CD4-positive, alpha-beta memory T cell (primary cell): ENCODE measurements around the gene KLF13. TPM values are rescaled to one million over a fixed set of nuclear protein-coding genes. Genes with fewer than 3 reads are reported as not detected.
A peak's percentile ranks its signal among the peaks of the same experiment; 100 is the strongest.

Experiments used
- CTCF ChIA-PET: fragments of 350-600 bp; sonication (Branson Sonifier 250); formaldehyde crosslinking; loops from one replicate; lab custom pipeline; 2021; ENCODE audit warnings: inconsistent platforms; ENCODE audit not compliant: partially characterized antibody; lab: Charles Lee
- POLR2A ChIA-PET: fragments of 350-600 bp; sonication (Branson Sonifier 250); formaldehyde crosslinking; loops from one replicate; lab custom pipeline; 2021; ENCODE audit not compliant: partially characterized antibody; lab: Charles Lee
- DNase-seq, 5 donors: peaks; one replicate each; pipeline versions ENCODE4 v3.0.0 to v3.0.0-alpha.2; 2020 to 2022; ENCODE audit warnings: mixed read lengths in 1 of 5
- H3K27ac ChIP-seq: one replicate; pipeline ENCODE4 v1.7.0; 2013; ENCODE audit warnings: low read depth, low read length
- H3K27me3 ChIP-seq: 2 replicates; pipeline ENCODE4 v1.7.0; 2013; ENCODE audit warnings: mild to moderate bottlenecking, low read length, moderate library complexity; ENCODE audit not compliant: insufficient read depth
- H3K36me3 ChIP-seq: 2 replicates; pipeline ENCODE4 v1.7.0; 2013; ENCODE audit warnings: mild to moderate bottlenecking, low read length, moderate library complexity; ENCODE audit not compliant: insufficient read depth
- H3K4me1 ChIP-seq: 2 replicates; pipeline ENCODE4 v1.7.0; 2013; ENCODE audit warnings: mild to moderate bottlenecking, low read length, moderate library complexity; ENCODE audit not compliant: insufficient read depth
- H3K4me3 ChIP-seq, 2 donors: one replicate each; pipeline ENCODE4 v1.7.0; 2013; ENCODE audit warnings: low read length in 2 of 2, mild to moderate bottlenecking in 1 of 2
- H3K9me3 ChIP-seq, 2 donors: one replicate each; pipeline ENCODE4 v1.7.0; 2013; ENCODE audit warnings: low read length in 2 of 2, control low read depth in 1 of 2; ENCODE audit not compliant: control insufficient read depth in 1 of 2
- H3K27ac Mint-ChIP-seq, 7 donors: one replicate each; pipeline ENCODE4 v1.8.0; 2020 to 2021; ENCODE audit warnings: mixed read lengths in 7 of 7, mild to moderate bottlenecking in 6 of 7, inconsistent platforms in 3 of 7, moderate library complexity in 3 of 7
- H3K27me3 Mint-ChIP-seq, 2 donors: one replicate each; pipeline ENCODE4 v1.8.0; 2020 to 2021; ENCODE audit warnings: mixed read lengths in 2 of 2
- H3K36me3 Mint-ChIP-seq, 2 donors: one replicate each; pipeline ENCODE4 v1.8.0; 2020 to 2021; ENCODE audit warnings: mixed read lengths in 2 of 2, inconsistent platforms in 1 of 2, mild to moderate bottlenecking in 1 of 2
- H3K4me1 Mint-ChIP-seq, 4 donors: one replicate each; pipeline ENCODE4 v1.8.0; 2020 to 2021; ENCODE audit warnings: mixed read lengths in 4 of 4, mild to moderate bottlenecking in 1 of 4
- H3K4me3 Mint-ChIP-seq, 8 donors: one replicate each; pipeline ENCODE4 v1.8.0; 2020 to 2021; ENCODE audit warnings: mixed read lengths in 8 of 8, mild to moderate bottlenecking in 7 of 8, moderate library complexity in 6 of 8, inconsistent platforms in 3 of 8
- H3K9me3 Mint-ChIP-seq, 8 donors: one replicate each; pipeline ENCODE4 v1.8.0; 2020 to 2021; ENCODE audit warnings: mixed read lengths in 8 of 8, mild to moderate bottlenecking in 5 of 8, inconsistent platforms in 3 of 8, moderate library complexity in 1 of 8
- intact Hi-C: fragments of 100-400 bp; cut with micrococcal nuclease; formaldehyde crosslinking; loops from one replicate; pipeline ENCODE4 v1.15.1; 2023
- polyA plus RNA-seq, 2 donors: library from polyadenylated mRNA; unstranded; fragments of 300-500 nt; fragmentation: Illumina TruSeq; gene quantifications; one replicate each; pipeline ENCODE4 v1.2.3, GENCODE V29; 2021
- total RNA-seq, 2 experiments: library from RNA; stranded (reverse); gene quantifications; one replicate each; pipeline ENCODE4 v1.2.3, GENCODE V29; 2021

KLF13 gene
- total and polyA plus RNA-seq, 4 experiments from 2014 or later: 22.0 to 202 (median 139) TPM

GRCh38 chr15:31403606-31404005 is 77.0 kb downstream of the KLF13 start:
- no peak for DNase-seq
- H3K27ac Mint-ChIP-seq: peak overlapping the region in 2 of 7 donors; percentile 19 to 44
- no peaks in the 10 kb centered on the region for H3K27me3 ChIP-seq
- H3K27ac ChIP-seq: no peak overlapping the region
- no peak overlapping the region for H3K4me3 ChIP-seq
- H3K4me3 Mint-ChIP-seq: no peak overlapping the region
- ChIA-PET CTCF (interaction anchor here (1.6 kb wide), 1 partner anchor 12 kb away, joined by 3 read pairs; no protein-coding TSS in a partner anchor), POLR2A (interaction anchor here (0.6 to 3.4 kb wide), 4 partner anchors 12 to 87 kb away, joined by 3 to 17 read pairs (median 10); partner anchors contain the start of gene KLF13)
- H3K9me3 ChIP-seq: peaks cover 0 to 1% of the 10 kb centered on the region in 2 donors
- peaks cover 0 to 4% of the 10 kb centered on the region in 2 donors for H3K36me3 Mint-ChIP-seq
- H3K27me3 Mint-ChIP-seq: peaks cover 0 to 6% of the 10 kb centered on the region in 2 donors
- intact Hi-C loops: no loop called here
- peaks cover 0 to 10% (median 5%) of the 10 kb centered on the region in 8 donors for H3K9me3 Mint-ChIP-seq
- no peaks in the 10 kb centered on the region for H3K36me3 ChIP-seq
- peaks cover 10 to 28% (median 20%) of the 10 kb centered on the region in 4 donors for H3K4me1 Mint-ChIP-seq
- peaks cover 8% of the 10 kb centered on the region for H3K4me1 ChIP-seq

GRCh38 chr15:31404345-31404744 is 77.7 kb downstream of the KLF13 start:
- ChIA-PET POLR2A (interaction anchor here (1.0 to 3.4 kb wide), 3 partner anchors 12 to 78 kb away, joined by 3 to 17 read pairs (median 16); partner anchors contain the start of gene KLF13), CTCF (interaction anchor here (1.5 kb wide), 1 partner anchor 58 kb away, joined by 3 read pairs; no protein-coding TSS in a partner anchor)
- Histone ChIP-seq H3K4me3 (no peak overlapping the region), H3K27me3 (no peaks in the 10 kb centered on the region), H3K9me3 (peaks cover 0 to 5% of the 10 kb centered on the region in 2 donors), H3K4me1 (peaks cover 5% of the 10 kb centered on the region), H3K36me3 (no peaks in the 10 kb centered on the region), H3K27ac (no peak overlapping the region)
- H3K27me3 Mint-ChIP-seq: peaks cover 0 to 7% of the 10 kb centered on the region in 2 donors
- H3K4me1 Mint-ChIP-seq: peaks cover 10 to 22% (median 16%) of the 10 kb centered on the region in 4 donors
- H3K36me3 Mint-ChIP-seq: peaks cover 0 to 5% of the 10 kb centered on the region in 2 donors
- no peak overlapping the region for H3K4me3 Mint-ChIP-seq
- H3K27ac Mint-ChIP-seq: peak overlapping the region in 2 of 7 donors; percentile 1 to 29
- DNase-seq: no peak
- H3K9me3 Mint-ChIP-seq: peaks cover 0 to 17% (median 11%) of the 10 kb centered on the region in 8 donors
- intact Hi-C loops: no loop called here

GRCh38 chr15:31405200-31405920 is 78.7 kb downstream of the KLF13 start:
- Histone ChIP-seq H3K27ac (no peak overlapping the region), H3K36me3 (no peaks in the 10 kb centered on the region), H3K27me3 (no peaks in the 10 kb centered on the region), H3K9me3 (peaks cover 0 to 5% of the 10 kb centered on the region in 2 donors), H3K4me1 (peaks cover 5% of the 10 kb centered on the region), H3K4me3 (no peak overlapping the region)
- no peak for DNase-seq
- H3K27ac Mint-ChIP-seq: peak overlapping the region in 6 of 7 donors; percentile 1 to 84 (median 48)
- peaks cover 0 to 20% (median 13%) of the 10 kb centered on the region in 8 donors for H3K9me3 Mint-ChIP-seq
- H3K27me3 Mint-ChIP-seq: peaks cover 0 to 7% of the 10 kb centered on the region in 2 donors
- H3K4me1 Mint-ChIP-seq: peaks cover 10 to 17% (median 13%) of the 10 kb centered on the region in 4 donors
- intact Hi-C loops: no loop called here
- peaks cover 0 to 5% of the 10 kb centered on the region in 2 donors for H3K36me3 Mint-ChIP-seq
- CTCF ChIA-PET: interaction anchor here (1.4 to 1.5 kb wide), 2 partner anchors 39 to 59 kb away, joined by 3 read pairs; no protein-coding TSS in a partner anchor
- POLR2A ChIA-PET: interaction anchor here (0.7 to 3.4 kb wide), 7 partner anchors 10 to 29 kb away, joined by 3 to 17 read pairs (median 3); no protein-coding TSS in a partner anchor
- H3K4me3 Mint-ChIP-seq: peak overlapping the region in 4 of 8 donors; percentile 37 to 55 (median 51)

GRCh38 chr15:31407376-31407775 is 80.7 kb downstream of the KLF13 start:
- POLR2A ChIA-PET: interaction anchor here (0.8 to 1.1 kb wide), 2 partner anchors 15 to 76 kb away, joined by 3 to 4 read pairs; no protein-coding TSS in a partner anchor
- no peak overlapping the region for H3K4me3 Mint-ChIP-seq
- DNase-seq: no peak
- peaks cover 0 to 20% (median 14%) of the 10 kb centered on the region in 8 donors for H3K9me3 Mint-ChIP-seq
- H3K4me3 ChIP-seq: no peak overlapping the region
- H3K36me3 Mint-ChIP-seq: peaks cover 0 to 5% of the 10 kb centered on the region in 2 donors
- intact Hi-C loops: no loop called here
- peaks cover 10 to 17% (median 12%) of the 10 kb centered on the region in 4 donors for H3K4me1 Mint-ChIP-seq
- no peaks in the 10 kb centered on the region for H3K36me3 ChIP-seq
- H3K27me3 Mint-ChIP-seq: peaks cover 0 to 7% of the 10 kb centered on the region in 2 donors
- no peaks in the 10 kb centered on the region for H3K27me3 ChIP-seq
- peaks cover 0 to 5% of the 10 kb centered on the region in 2 donors for H3K9me3 ChIP-seq
- no peak overlapping the region for H3K27ac ChIP-seq
- H3K27ac Mint-ChIP-seq: no peak overlapping the region
- peaks cover 5% of the 10 kb centered on the region for H3K4me1 ChIP-seq
- CTCF ChIA-PET: interaction anchor here (0.8 to 1.3 kb wide), 2 partner anchors 9 to 72 kb away, joined by 3 read pairs; no protein-coding TSS in a partner anchor

- Histone ChIP-seq H3K4me3 (no peak overlapping the region), H3K9me3 (peaks cover 0 to 5% of the 10 kb centered on the region in 2 donors), H3K27me3 (no peaks in the 10 kb centered on the region), H3K4me1 (peaks cover 5% of the 10 kb centered on the region), H3K36me3 (no peaks in the 10 kb centered on the region), H3K27ac (no peak overlapping the region)
- ChIA-PET CTCF (interaction anchor here (1.3 kb wide), 1 partner anchor 9 kb away, joined by 3 read pairs; no protein-coding TSS in a partner anchor), POLR2A (interaction anchor here (1.1 kb wide), 1 partner anchor 15 kb away, joined by 4 read pairs; no protein-coding TSS in a partner anchor)
- Mint-ChIP-seq H3K9me3 (peaks cover 0 to 20% (median 14%) of the 10 kb centered on the region in 8 donors), H3K36me3 (peaks cover 0 to 5% of the 10 kb centered on the region in 2 donors), H3K27ac (no peak overlapping the region), H3K4me1 (peaks cover 10 to 17% (median 13%) of the 10 kb centered on the region in 4 donors), H3K27me3 (peaks cover 0 to 7% of the 10 kb centered on the region in 2 donors), H3K4me3 (no peak overlapping the region)
- intact Hi-C loops: no loop called here
- DNase-seq: no peak
Observed at GRCh38 chr15:31407851-31408250, 81.2 kb downstream of the KLF13 start.

GRCh38 chr15:31408724-31409123 is 82.1 kb downstream of the KLF13 start:
- peaks cover 10 to 17% (median 14%) of the 10 kb centered on the region in 4 donors for H3K4me1 Mint-ChIP-seq
- no peak for DNase-seq
- POLR2A ChIA-PET: no interaction called here
- intact Hi-C loops: no loop called here
- no peak overlapping the region for H3K4me3 ChIP-seq
- H3K27ac ChIP-seq: no peak overlapping the region
- peaks cover 5% of the 10 kb centered on the region for H3K4me1 ChIP-seq
- peaks cover 0 to 20% (median 14%) of the 10 kb centered on the region in 8 donors for H3K9me3 Mint-ChIP-seq
- H3K27me3 ChIP-seq: no peaks in the 10 kb centered on the region
- peaks cover 0 to 7% of the 10 kb centered on the region in 2 donors for H3K27me3 Mint-ChIP-seq
- no peak overlapping the region for H3K27ac Mint-ChIP-seq
- no peaks in the 10 kb centered on the region for H3K36me3 ChIP-seq
- H3K9me3 ChIP-seq: peaks cover 0 to 5% of the 10 kb centered on the region in 2 donors
- CTCF ChIA-PET: no interaction called here
- no peak overlapping the region for H3K4me3 Mint-ChIP-seq
- peaks cover 0 to 5% of the 10 kb centered on the region in 2 donors for H3K36me3 Mint-ChIP-seq
